ENCODE measurements around the gene PTPN2.
"Not testable (repeated sequence)": the region's sequence is repeated elsewhere in the genome, so short reads cannot be mapped to it uniquely, and the experiment has no call there.

Gene PTPN2

DNA sequence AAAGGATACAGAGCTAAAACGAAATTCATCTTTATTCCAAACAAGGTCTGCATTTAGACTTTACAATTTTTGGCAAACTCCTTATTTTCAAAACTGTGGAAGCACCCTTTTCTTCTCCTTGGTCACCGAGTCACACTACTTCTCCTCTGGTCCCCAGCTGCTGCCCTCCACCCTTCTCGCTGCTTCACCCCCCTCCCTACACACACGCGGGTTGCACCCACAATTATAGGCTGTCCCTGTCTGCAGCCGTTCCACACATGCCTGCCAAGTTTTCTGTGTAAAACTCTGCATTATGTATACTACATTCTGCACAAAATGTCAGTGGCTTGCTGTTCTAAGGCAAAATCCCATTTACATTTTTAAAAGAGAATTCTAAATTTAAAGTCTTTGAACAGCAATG lies 63.5 kb downstream of the PTPN2 start:
- DNase-seq = no peak

DNA sequence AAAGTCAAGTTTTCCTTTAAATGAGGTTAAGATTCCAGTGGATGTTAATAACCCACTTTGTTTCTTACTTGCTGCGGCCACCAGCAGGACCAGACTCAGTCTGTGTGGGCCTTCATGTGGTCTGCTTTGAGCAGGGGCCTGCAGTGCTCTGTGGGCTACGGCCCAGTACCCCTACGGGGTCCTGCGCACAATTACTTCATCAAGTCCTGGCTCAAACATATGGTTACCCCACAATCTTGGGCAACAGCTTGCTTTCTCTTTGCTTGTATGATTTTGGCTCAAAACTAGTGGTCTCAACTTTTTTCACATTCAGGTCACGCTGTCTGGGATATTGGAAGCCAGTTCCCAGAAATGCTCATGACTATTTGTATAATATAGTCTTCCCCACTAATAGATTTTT lies 64.2 kb downstream of the PTPN2 start:
- DNase-seq = no peak

DNA sequence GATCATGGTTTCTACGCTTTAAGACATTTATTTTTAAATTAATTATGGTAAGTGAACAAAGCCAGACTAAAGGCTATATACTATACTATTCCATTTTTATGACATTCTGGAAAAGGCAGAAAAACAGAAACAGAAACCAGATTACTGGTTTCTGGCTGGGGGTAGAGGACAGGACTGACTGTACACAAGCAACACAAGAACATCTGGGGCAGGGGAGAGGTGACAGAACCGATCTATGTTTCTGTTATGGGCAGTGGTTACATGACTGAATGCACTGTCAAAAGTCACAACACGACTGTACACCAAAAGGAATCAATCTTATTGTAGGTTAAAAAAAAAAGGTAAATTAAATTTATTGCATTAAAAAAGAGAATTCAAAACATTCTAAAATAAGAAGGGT lies 64.7 kb downstream of the PTPN2 start:
- no peak for DNase-seq

DNA sequence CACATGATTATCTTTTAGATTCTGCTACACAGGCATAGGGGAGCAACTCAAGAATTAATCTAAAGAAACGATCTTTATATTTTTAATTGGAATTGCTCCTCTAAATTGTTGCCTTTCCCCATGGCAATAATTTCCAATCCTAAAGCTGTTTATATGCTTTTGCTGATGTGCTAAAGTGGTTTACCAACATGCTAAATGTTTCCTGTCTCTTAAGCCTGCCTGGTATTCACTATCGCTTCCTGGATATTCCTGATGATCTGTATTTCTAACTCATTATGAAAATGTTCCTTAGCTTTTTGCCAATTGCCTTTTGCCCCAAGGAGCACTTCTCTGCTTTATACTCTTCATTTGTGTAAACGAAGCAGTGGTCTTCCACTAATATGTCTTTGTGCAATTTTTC lies 65.8 kb downstream of the PTPN2 start:
- no peak for DNase-seq

DNA sequence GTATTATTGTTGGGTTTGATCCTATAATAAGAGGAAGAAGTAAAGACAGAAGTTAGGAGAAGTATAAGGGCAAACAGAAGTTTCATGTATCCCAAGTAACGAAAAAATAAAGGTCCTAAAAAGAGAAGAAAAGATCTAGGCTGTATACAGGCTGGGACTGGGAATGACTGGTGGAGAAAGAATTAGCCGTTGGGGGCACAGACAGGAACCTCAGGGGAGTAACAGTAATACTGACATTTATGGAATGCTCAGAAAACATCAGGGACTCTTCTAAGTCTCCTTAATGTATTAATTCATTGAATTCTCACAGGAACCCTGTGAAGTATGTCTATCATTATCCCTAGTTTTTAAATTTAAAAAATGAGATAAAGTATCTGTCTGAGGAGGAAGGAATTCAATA lies 67.6 kb downstream of the PTPN2 start:
- DNase-seq = no peak

DNA sequence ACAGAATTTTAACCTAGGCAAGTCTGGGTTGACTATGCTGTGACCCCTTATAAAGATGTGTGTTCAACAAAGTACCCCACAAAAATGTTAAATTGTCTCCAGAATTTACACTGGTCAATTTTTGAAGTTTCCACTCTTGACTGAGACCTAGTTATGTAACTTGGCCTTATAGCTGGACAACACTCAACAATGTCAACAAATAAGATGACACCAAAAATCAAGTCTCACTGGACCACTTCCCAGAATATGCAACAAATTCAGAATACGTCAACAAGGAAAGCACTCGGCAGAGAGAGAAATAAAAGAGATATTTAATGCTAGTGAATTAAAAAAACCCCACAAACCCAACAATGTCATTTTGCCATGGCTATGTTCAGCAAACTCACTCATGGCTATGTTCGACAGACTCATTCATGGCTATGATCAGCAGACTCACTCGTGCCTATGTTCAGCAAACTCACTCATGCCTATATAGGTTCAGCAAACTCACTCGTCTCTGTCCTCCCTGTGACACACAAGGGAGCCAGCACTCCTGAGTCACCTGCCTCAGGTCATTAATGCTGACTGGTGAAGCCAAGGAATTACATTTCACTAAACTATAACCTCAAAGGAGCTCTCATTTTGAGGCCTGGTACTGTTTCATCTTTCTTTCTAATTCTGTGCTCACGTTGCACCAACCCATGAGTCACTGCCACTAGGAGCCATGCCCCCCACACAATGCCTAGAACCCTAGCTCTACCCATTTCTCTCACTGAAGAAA lies 72.7 kb downstream of the PTPN2 start:
- no peak for DNase-seq

DNA sequence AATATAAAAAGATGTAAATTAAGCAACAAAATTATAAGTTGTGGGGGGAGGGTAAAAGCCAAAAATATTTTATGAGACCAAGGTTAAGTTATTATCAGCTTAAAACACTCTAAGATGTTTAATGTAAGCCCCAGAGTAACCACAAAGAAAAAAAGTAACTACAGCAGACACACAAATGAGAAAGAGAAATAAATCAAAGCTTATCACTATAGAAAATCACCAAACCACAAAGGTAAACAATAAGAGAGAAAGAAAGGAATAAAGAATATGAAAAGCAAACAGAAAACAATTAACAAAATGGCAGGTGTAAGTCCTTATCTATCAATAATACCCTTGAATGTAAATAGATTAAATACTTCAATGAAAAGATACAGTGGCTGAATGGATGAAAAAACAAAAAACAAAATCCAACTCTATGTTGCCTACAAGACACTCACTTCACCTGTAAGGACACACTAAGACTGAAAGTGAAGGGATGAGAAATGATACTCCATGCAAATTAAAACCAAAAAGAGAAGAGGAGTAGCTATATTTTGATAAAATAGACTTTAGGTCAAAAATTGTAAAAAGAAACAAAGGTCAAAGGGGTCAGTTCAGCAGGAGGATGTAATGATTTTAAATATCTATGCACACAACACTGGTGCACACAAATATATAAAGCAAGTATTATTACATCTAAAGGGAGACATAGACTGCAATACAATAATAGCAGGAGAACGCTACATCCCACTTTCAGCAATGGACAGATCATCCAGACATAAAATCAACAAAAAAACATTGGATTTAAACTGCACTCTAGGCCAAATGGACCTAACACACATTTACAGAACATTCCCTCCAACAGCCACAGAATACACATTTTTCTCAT lies 80.7 kb downstream of the PTPN2 start:
- DNase-seq = no peak

DNA sequence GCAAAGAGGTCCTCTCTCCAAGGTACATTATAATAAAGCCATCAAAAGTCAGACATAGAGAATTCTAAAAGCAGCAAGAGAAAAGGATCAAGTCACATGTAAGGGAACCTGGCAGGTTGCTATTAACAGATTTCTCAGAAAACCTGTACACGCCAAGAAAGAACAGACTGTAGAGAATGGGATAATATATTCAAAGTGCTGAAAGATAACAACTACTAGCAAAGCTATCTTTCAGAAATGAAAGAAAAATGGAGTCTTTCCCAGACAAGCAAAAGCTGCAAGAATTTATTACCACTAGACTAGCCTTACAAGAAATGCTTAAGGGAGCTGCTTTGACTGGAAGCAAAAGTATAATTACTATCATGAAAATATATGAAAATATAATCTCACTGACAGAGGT lies 81.5 kb downstream of the PTPN2 start:
- no peak for DNase-seq

DNA sequence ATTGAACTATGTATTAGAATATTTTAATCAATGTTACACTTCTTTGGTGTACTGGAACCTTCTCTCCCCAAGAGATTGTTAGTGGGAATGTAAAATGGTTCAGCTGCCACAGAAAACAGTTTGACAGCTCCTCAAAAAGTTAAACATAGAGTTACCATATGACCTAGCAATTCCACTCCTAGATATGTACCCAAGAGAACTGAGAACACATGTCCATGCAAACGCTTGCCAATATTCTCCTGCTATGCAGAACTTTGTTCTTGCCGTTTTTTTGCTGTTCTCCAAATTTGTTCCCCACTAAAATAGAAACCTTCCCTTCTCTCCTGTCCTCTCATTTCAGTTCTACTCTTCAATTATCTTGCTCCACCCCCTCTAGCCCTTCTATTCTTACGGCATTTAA lies 87.6 kb downstream of the PTPN2 start:
- DNase-seq = no peak

DNA sequence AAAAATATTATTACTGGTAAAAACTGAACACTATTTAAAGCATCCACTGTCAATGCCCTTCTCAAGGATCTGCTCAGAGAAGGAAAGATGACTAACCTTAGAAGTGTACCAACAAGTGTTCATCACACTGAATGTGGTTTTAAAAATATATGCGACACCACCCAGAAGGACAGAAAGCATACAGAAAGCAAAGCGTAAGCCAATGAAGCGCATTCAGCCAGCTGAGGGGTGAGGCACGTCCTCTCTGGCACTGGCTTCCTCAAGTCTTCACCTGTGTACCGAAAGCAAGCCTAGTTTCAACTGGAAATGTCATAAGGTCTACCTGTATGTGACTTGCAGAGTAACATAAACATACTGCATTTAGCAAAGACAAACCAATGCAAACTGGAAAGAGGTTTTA lies 92.4 kb downstream of the PTPN2 start:
- no peak for DNase-seq

DNA sequence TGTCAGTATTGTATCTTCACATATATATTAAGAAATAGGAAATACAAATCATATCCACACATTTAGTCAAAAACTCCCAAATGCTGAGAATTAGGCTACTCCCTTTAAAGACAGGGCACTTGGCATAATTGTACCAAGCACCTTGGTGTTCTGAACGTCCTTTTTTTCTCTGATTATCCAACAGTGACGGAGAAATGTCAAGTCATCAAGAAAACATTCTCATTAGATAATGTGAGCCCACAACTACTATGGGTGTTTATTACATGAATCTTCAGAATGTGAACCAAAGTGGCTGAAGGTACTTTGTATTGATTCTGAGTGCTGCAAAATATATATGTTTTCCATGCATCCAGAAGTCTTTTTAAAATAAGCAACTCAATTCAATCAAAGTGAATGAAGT lies 97.4 kb downstream of the PTPN2 start:
- no peak for DNase-seq

DNA sequence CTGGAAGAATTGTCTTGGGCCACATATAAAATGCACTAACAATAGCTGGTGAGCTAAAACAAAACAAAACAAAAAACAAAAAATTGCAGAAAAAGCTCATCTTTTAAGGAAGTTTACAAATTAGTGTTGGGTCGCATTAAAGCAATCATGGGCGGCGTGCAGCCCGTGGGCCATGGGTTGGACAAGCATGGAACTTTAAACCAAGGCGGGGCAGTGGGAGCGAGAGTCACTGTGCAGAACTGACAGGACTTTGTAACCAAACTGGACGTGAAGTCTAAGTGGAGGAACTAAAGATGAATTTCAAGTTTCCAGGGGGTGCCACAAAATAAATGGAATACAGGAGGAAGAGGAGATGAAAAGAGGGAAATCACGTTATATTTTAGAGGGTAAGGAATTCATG lies 100.5 kb downstream of the PTPN2 start:
- no peak for DNase-seq

DNA sequence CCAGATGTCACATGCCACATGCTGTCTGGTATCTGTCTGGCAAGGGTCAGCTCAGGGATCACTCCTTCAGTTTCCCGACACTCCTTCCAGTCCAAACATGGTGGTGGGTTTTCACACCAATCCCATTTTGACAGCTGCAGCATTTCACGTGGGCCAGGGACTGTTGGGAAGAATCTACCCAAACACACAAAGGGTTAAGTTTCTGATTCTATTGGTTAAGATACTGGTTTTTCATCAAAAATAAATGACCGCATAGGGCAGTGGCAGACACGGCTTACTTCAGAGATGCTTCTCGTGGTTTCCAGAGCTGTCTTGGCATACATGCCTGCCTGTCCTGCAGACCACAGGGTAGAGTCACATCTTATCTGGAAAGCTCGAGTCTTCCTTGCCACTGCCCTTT lies 101.5 kb downstream of the PTPN2 start:
- DNase-seq = no peak

DNA sequence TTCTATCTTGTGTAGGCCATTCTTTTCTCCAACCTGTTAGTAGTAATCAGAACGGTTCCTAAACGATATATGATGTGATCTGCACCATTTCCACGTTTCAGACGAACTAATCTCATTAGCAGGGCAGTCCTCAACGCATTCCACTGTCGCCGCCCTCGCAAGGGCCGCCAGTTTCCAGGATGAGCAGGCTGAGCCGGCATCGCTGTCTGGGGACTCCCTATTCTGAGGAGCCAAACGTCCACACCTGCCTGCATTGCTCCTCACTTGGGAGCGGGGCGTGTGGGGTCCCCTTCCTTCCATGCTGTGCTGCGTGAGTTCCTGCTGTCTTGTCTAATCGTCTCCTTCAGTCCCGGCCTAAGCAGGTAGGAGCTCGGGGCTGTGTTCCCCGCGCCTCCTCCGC lies 104.6 kb downstream of the PTPN2 start:
- no peak for DNase-seq

DNA sequence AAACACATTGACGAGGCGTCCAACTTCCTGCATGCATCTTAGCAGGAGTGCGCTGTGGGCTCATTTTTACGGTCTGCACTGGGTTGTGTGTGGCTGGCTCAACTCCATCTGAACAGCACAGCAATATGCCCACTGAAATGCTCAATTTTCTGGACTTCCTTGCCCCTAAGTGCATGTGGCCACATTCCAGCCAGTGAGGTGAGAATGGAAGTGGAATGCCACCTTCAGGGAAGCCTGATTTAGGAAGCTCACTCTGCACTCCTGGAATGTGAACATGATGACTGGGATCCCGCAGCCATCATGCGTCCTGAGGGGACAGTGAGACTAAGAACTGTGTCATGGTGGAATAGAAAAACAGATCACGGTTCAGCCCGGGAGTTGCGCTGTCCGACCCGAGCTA lies 105.0 kb downstream of the PTPN2 start:
- DNase-seq = no peak

DNA sequence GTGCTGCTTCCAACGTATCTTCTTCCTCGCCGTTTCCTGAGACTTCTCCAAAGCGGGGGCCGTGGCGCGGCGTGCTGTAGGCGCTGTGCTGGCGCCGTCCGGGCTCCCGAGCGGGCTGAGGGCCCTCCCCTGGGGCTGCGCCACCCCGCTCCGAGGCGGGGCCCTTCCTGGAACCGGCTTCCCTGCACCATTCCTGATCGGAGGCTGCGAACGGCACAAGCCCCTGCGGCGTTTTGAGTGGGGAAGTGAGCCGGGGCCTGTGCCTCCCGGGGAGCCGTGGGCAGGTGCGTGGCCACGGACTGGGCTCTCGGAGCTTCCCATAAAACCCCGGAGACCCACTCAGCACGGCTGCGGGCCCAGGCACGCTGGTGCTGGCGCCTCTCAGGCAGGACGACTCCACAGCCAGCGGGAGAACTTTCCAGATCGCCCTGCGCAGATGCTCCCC lies 106.5 kb downstream of the PTPN2 start:
- no peak for DNase-seq

DNA sequence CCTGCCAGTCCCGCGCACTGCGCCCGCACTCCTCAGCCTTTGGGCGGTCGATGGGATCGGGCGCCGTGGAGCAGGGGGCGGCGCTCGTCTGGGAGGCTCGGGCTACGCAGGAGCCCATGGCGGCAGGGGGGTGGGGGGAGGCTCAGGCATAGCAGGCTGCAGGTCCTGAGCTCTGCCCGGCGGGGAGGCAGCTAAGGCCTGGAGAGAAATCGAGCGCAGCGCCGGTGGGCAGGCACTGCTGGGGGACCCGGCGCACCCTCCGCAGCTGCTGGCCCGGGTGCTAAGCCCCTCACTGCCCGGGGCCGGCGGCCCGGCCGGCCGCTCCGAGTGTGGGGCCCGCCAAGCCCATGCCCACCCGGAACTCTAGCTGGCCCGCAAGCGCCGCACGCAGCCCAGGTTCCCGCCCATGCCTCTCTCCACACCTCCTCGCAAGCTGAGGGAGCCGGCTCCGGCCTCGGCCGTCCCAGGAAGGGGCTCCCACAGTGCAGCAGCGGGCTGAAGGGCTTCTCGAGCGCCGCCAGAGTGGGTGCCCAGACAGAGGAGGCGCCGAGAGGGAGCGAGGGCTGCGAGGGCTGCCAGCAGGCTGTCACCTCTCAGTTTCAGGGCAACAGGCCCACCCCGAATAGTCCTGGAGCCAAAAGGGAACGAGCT lies 107.1 kb downstream of the PTPN2 start:
- DNase-seq = no peak

DNA sequence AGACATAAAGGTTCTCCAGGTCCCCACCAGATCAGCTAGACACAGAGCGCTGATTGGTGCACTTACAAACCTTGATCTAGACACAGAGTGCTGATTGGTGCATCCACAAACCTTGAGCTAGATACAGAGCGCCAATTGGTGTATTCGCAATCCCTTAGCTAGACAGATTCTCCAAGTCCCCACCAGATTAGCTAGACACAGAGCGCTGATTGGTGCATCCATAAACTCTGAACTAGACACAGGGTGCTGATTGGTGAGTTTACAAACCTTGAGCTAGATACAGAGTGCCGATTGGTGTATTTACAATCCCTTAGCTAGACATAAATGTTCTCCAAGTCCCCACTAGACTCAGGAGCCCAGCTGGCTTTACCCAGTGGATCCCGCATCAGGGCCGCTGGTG lies 107.6 kb downstream of the PTPN2 start:
- DNase-seq = not testable (repeated sequence)

DNA sequence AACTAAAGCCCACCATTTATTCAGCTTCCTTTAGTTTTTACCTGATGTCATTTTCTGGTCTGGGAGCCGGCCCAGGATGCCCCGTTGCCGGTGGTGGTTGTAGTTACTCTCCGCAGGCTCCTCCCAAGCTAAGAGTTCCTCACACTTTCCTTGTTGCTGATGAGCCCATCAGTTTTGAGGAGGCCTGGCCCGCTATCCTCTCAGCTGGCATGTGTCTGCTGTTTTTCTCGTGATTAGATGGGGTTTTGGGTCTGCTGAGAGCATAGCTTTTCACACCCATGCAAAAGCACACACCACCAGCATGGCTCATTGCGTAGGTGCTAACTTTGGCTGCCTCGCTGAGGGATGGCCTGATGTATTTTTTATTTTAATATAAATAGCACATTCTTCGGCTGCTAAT lies 109.1 kb downstream of the PTPN2 start:
- DNase-seq = no peak

DNA sequence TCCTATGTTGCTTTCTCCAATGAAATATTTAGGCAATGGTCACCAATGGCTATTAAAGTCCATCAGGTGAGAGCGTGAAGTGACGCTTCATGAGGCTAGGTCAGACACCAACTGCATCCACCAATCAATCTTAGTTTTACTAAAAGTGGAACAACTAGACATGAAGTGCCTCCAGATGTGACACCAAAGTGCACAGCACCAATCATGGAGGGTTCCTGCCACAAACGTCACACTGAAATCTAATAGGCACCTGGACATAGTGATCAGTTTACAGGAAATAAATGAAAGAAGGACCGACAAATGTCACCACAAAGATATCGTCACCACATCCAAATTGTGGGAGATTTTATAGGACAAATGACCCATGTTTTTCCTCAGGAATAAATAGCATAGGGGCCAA lies 110.7 kb downstream of the PTPN2 start:
- no peak for DNase-seq

DNA sequence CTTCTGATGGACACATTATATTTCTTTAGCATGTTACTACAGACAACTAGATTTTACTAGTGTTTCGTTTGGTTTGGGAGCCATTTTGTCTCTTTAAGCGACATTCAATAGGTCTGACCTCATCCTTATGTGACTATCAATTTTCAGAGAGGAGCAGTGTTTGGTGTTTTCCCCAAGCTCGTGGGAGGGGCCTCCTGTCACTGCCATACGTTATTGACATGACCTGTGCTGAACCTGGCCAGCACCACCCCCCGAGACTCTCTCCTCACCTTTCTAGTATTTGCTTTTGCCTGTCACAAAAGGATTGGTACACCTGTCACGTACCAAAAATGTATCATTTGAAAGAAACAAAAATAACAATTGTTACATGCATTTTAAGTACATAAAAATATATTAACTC lies 111.9 kb downstream of the PTPN2 start:
- no peak for DNase-seq

DNA sequence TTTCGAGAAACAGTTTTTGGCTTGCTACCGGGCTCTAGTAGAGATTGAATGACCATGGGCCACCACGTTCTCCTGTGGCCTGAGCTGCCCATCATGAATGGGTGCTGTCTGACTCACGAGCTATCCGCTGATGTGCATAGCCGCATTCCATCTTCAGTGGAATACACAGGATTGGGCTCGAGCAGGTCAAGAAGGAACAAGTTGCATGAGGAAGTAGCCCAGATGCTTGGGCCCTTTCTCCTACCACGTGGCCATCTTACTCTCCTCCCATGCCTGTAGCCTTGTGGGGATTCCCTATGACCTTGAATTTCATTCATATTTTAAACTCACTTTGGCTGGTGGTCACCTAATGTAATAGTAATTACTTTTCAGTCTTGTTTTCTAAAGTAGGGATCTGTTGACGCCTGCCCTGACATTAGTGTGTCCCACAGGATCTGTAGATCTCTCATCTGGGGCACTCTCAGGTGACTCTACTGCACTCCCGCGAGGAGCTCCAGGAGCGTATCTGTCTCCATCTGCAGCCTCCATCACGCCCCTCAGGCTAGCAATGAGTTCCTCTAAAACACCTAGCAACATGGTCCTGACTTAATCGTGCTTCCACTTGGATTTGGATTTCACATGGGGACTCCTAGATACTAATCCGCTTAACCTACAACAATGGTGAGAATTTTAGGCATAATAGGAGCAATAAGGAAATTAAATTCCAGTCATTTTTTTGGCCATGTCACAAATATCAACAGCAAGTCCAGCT lies 113.4 kb downstream of the PTPN2 start:
- no peak for DNase-seq

Data from NCI-H1436 treated with DMSO at 0.1 percent for 48 hours (cell line).